IMR-90 (cell line): ENCODE data around the gene NEGR1. TPM values are rescaled to one million over a fixed set of nuclear protein-coding genes. Genes with fewer than 3 reads are reported as not detected.

Source experiments
- ATAC-seq: fragments of 200-7000 bp; cut with Tn5 transposase; 2 replicates; pipeline ENCODE4 v1.9.1; 2020; ENCODE audit warnings: low read depth, mild to moderate bottlenecking, moderate library complexity
- BruUV-seq: library from RNA; stranded (reverse); fragments of 400-500 nt; replicated peaks from 2 replicates; lab custom pipeline; 2021; lab: Mats Ljungman, UMichigan
- CTCF ChIA-PET: fragments of 300-600 bp; formaldehyde crosslinking; extraction: SDS; loops from one replicate; lab custom pipeline; 2021; ENCODE audit warnings: antibody characterized with exemption; lab: Yijun Ruan, JAX
- POLR2A ChIA-PET: fragments of 300-600 bp; sonication (Branson Sonifier 250); formaldehyde crosslinking; loops from one replicate; lab custom pipeline; 2022; ENCODE audit warnings: antibody characterized with exemption; ENCODE audit not compliant: unreplicated experiment; lab: Charles Lee
- DNase-seq: peaks from one replicate; pipeline ENCODE4 v3.0.0; 2013
- H2AFZ ChIP-seq: replicated peaks from 2 replicates; pipeline ENCODE3; 2013; ENCODE audit warnings: low read length, mild to moderate bottlenecking; ENCODE audit not compliant: poor library complexity
- H2AK5ac ChIP-seq: 2 replicates; pipeline ENCODE4 v1.6.1; 2013; ENCODE audit warnings: low read depth, low read length, inconsistent platforms
- H2AK9ac ChIP-seq: replicated peaks from 2 replicates; pipeline ENCODE3; 2013; ENCODE audit warnings: mild to moderate bottlenecking, low read depth, low read length, moderate library complexity; ENCODE audit not compliant: poor library complexity
- H2BK120ac ChIP-seq: 2 replicates; pipeline ENCODE4 v1.6.1; 2013; ENCODE audit warnings: low read depth, low read length, inconsistent platforms
- H2BK15ac ChIP-seq: 3 replicates; pipeline ENCODE4 v1.6.1; 2013; ENCODE audit warnings: low read depth, low read length, inconsistent platforms
- H2BK20ac ChIP-seq: 2 replicates; pipeline ENCODE4 v1.6.1; 2013; ENCODE audit warnings: low read depth, mild to moderate bottlenecking, inconsistent platforms, low read length, moderate library complexity
- H2BK5ac ChIP-seq: 2 replicates; pipeline ENCODE4 v1.6.1; 2013; ENCODE audit warnings: mild to moderate bottlenecking, low read depth, low read length, inconsistent platforms; ENCODE audit not compliant: poor library complexity, severe bottlenecking
- H3K14ac ChIP-seq: replicated peaks from 2 replicates; pipeline ENCODE4 v1.6.1; 2013; ENCODE audit warnings: low read depth, low read length, inconsistent platforms
- H3K18ac ChIP-seq: 2 replicates; pipeline ENCODE4 v1.6.1; 2013; ENCODE audit warnings: low read depth, low read length, control low read depth
- H3K23ac ChIP-seq: 2 replicates; pipeline ENCODE4 v1.6.1; 2013; ENCODE audit warnings: low read depth, low read length, inconsistent platforms
- H3K27ac ChIP-seq: 2 replicates; pipeline ENCODE4 v1.5.1; 2013; ENCODE audit warnings: mild to moderate bottlenecking, control low read depth, low read length; ENCODE audit not compliant: insufficient read depth
- H3K27me3 ChIP-seq: 2 replicates; pipeline ENCODE4 v1.6.1; 2013; ENCODE audit warnings: low read length; ENCODE audit not compliant: control insufficient read depth, insufficient read depth
- H3K36me3 ChIP-seq: 2 replicates; pipeline ENCODE4 v1.6.1; 2013; ENCODE audit warnings: low read length, mixed read lengths; ENCODE audit not compliant: control insufficient read depth, insufficient read depth
- H3K4ac ChIP-seq: 2 replicates; pipeline ENCODE4 v1.6.1; 2013; ENCODE audit warnings: low read depth, low read length, inconsistent platforms
- H3K4me1 ChIP-seq: 2 replicates; pipeline ENCODE4 v1.6.1; 2013; ENCODE audit warnings: low read length, mixed read lengths; ENCODE audit not compliant: control insufficient read depth, insufficient read depth
- H3K4me2 ChIP-seq: 2 replicates; pipeline ENCODE4 v1.6.1; 2013; ENCODE audit warnings: low read depth, mild to moderate bottlenecking, control low read depth, low read length, moderate library complexity
- H3K4me3 ChIP-seq: 2 replicates; pipeline ENCODE4 v1.5.1; 2013; ENCODE audit warnings: low read depth, mild to moderate bottlenecking, control low read depth, low read length, moderate library complexity; ENCODE audit not compliant: insufficient read depth
- H3K56ac ChIP-seq: 2 replicates; pipeline ENCODE4 v1.6.1; 2013; ENCODE audit warnings: low read length, inconsistent platforms; ENCODE audit not compliant: insufficient read depth; ENCODE audit errors: extremely low read depth
- H3K79me1 ChIP-seq, 2 experiments: 2 replicates each; pipeline ENCODE4 v1.6.1; 2013; ENCODE audit warnings: low read length in 2 of 2, inconsistent platforms in 1 of 2, low read depth in 1 of 2
- H3K9ac ChIP-seq: 2 replicates; pipeline ENCODE4 v1.6.1; 2013; ENCODE audit warnings: low read depth, low read length, control low read depth
- H3K9me1 ChIP-seq: 2 replicates; pipeline ENCODE4 v1.6.1; 2013; ENCODE audit warnings: low read length, inconsistent platforms; ENCODE audit not compliant: insufficient read depth
- H3K9me3 ChIP-seq: 2 replicates; pipeline ENCODE4 v1.6.1; 2013; ENCODE audit warnings: low read length; ENCODE audit not compliant: control insufficient read depth, insufficient read depth
- H4K20me1 ChIP-seq: 2 replicates; pipeline ENCODE4 v1.6.1; 2013; ENCODE audit warnings: low read length, inconsistent platforms; ENCODE audit not compliant: insufficient read depth
- H4K5ac ChIP-seq: 2 replicates; pipeline ENCODE4 v1.6.1; 2013; ENCODE audit warnings: mild to moderate bottlenecking, low read depth, low read length, control low read depth
- H4K8ac ChIP-seq, 2 experiments: 2 replicates each; pipeline ENCODE4 v1.6.1; 2013; ENCODE audit warnings: low read depth in 2 of 2, low read length in 2 of 2, control low read depth in 1 of 2, inconsistent platforms in 1 of 2
- H4K91ac ChIP-seq: 2 replicates; pipeline ENCODE4 v1.6.1; 2013; ENCODE audit warnings: low read depth, low read length, inconsistent platforms; ENCODE audit not compliant: insufficient read depth
- BHLHE40 ChIP-seq: fragments of 150-350 bp; IDR thresholded peaks from 2 replicates; pipeline ENCODE4 v1.6.1; 2016; ENCODE audit warnings: mild to moderate bottlenecking, low read depth, low read length
- CHD1 ChIP-seq: IDR thresholded peaks from 2 replicates; pipeline ENCODE4 v1.6.1; 2012; ENCODE audit warnings: low read depth, low read length, improper control_type of control experiment
- CTCF ChIP-seq: conservative IDR thresholded peaks from 2 replicates; pipeline ENCODE4 v1.5.1; 2012; ENCODE audit warnings: mild to moderate bottlenecking, low read depth, low read length, improper control_type of control experiment
- FOS ChIP-seq: fragments of 150-350 bp; IDR thresholded peaks from 2 replicates; pipeline ENCODE4 v1.6.1; 2016; ENCODE audit warnings: low read depth, low read length
- MAZ ChIP-seq: IDR thresholded peaks from 2 replicates; pipeline ENCODE4 v1.6.1; 2012; ENCODE audit warnings: low read depth, mild to moderate bottlenecking, low read length, improper control_type of control experiment, moderate library complexity, borderline replicate concordance
- MXI1 ChIP-seq: IDR thresholded peaks from 2 replicates; pipeline ENCODE4 v1.6.1; 2012; ENCODE audit warnings: low read depth, mild to moderate bottlenecking, low read length, moderate library complexity, borderline replicate concordance
- NFE2L2 ChIP-seq: fragments of 150-350 bp; IDR thresholded peaks from 2 replicates; pipeline ENCODE4 v1.6.1; 2016; ENCODE audit warnings: low read depth, mild to moderate bottlenecking, low read length
- POLR2A ChIP-seq: IDR thresholded peaks from 2 replicates; pipeline ENCODE4 v1.6.1; 2012; ENCODE audit warnings: mild to moderate bottlenecking, low read depth, low read length
- RCOR1 ChIP-seq: IDR thresholded peaks from 2 replicates; pipeline ENCODE4 v1.6.1; 2012; ENCODE audit warnings: mild to moderate bottlenecking, low read length, improper control_type of control experiment; ENCODE audit not compliant: insufficient replicate concordance
- SMC3 ChIP-seq: fragments of 150-350 bp; IDR thresholded peaks from 2 replicates; pipeline ENCODE4 v1.6.1; 2016; ENCODE audit warnings: low read depth, mild to moderate bottlenecking, antibody characterized with exemption, low read length, moderate library complexity
- USF2 ChIP-seq: fragments of 150-350 bp; IDR thresholded peaks from 2 replicates; pipeline ENCODE4 v1.6.1; 2017; ENCODE audit warnings: mild to moderate bottlenecking, antibody characterized with exemption, low read length, low read depth
- WGBS, 2 experiments: methylation state at CpG; one replicate each; pipeline versions ENCODE4 v1.1.5 to v1.1.7; 2013; ENCODE audit warnings: missing lambda C conversion rate in 2 of 2; ENCODE audit not compliant: insufficient read length in 1 of 2; ENCODE audit errors: extremely low coverage in 2 of 2; 5-methylcytosine and 5-hydroxymethylcytosine counted together
- dilution Hi-C: fragments of 300-500 bp; cut with HindIII; formaldehyde crosslinking; loops from one replicate; pipeline ENCODE4 v1.14.3; 2018; ENCODE audit warnings: low sequenced_read_pairs; ENCODE audit not compliant: unreplicated experiment
- in situ Hi-C: fragments of 300-500 bp; cut with MboI; formaldehyde crosslinking; loops from 3 replicates; pipeline ENCODE4 v1.14.3; 2019; ENCODE audit warnings: low sequenced_read_pairs, inconsistent platforms, mixed read lengths
- intact Hi-C: fragments of 100-400 bp; cut with micrococcal nuclease; formaldehyde crosslinking; loops from 2 replicates; pipeline ENCODE4 v1.10.0; 2022
- polyA plus RNA-seq, 3 experiments: library from polyadenylated mRNA; depleted of rRNA; stranded (reverse); fragments of >200 nt; gene quantifications; 2 replicates each; pipeline ENCODE4 v1.2.3, GENCODE V29; 2012; ENCODE audit warnings: low replicate concordance in 1 of 3
- total RNA-seq: library from RNA; depleted of rRNA; stranded (reverse); fragments of >200 nt; gene quantifications from 2 replicates; pipeline ENCODE4 v1.2.3, GENCODE V29; 2012
- TF ChIP-seq, protein P1 (sequence below): fragments of 150-350 bp; IDR thresholded peaks from 2 replicates; pipeline ENCODE4 v1.6.1; 2016; ENCODE audit warnings: low read depth, mild to moderate bottlenecking, low read length, moderate library complexity, borderline replicate concordance

NEGR1 gene
- total and polyA plus RNA-seq, 2 of the 4 experiments (the other 2 are of a cell fraction): 5.1 to 9.1 TPM

DNA sequence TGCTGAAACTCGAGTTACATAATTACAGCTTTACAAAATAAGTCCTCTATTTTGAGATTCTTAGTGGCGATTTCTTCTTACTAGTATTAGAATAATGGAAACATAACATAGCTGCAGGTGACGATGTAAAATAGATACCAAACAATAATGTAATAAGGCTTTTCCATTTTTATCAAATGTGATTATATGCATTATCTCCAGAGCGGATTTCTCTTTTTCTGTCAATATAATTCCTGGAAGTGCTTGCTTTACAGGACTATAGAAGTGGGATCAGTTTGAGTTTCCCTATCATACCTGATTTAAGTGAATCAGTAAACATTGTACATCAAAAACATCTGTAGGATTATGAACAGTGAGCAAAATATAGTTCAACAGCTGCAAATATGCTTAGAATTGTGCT, 442.5 kb downstream of the NEGR1 start:
- Histone ChIP-seq H3K56ac (no peak overlapping the region), H3K9ac (no peak overlapping the region), H2BK15ac (no peak overlapping the region), H3K4me3 (no peak overlapping the region), H3K79me1 (no peaks in the 10 kb centered on the region), H2BK20ac (no peak overlapping the region), H3K9me3 (no peaks in the 10 kb centered on the region), H3K27me3 (no peaks in the 10 kb centered on the region), H4K5ac (no peak overlapping the region), H3K36me3 (no peaks in the 10 kb centered on the region), H2AK5ac (no peak overlapping the region), H3K18ac (no peak overlapping the region), H4K91ac (no peak overlapping the region), H3K4me1 (no peaks in the 10 kb centered on the region), H3K4me2 (no peak overlapping the region), H4K20me1 (no peaks in the 10 kb centered on the region), H3K14ac (no peak overlapping the region), H3K23ac (no peak overlapping the region), H3K9me1 (no peaks in the 10 kb centered on the region), H2BK120ac (no peak overlapping the region), H2AFZ (no peak overlapping the region), H3K4ac (no peak overlapping the region), H2BK5ac (no peak overlapping the region), H4K8ac (no peak overlapping the region), H3K27ac (no peak overlapping the region), H2AK9ac (no peak overlapping the region)
- dilution Hi-C loops (no loop called here), intact Hi-C loops (no loop called here), in situ Hi-C loops (no loop called here)
- DNase-seq (no peak), ATAC-seq (no peak)
- ChIA-PET CTCF (no interaction called here), POLR2A (no interaction called here)
- WGBS, 2 experiments: no CpG with 5 or more reads among the region's 4 CpGs
- TF ChIP-seq, protein P1, sequence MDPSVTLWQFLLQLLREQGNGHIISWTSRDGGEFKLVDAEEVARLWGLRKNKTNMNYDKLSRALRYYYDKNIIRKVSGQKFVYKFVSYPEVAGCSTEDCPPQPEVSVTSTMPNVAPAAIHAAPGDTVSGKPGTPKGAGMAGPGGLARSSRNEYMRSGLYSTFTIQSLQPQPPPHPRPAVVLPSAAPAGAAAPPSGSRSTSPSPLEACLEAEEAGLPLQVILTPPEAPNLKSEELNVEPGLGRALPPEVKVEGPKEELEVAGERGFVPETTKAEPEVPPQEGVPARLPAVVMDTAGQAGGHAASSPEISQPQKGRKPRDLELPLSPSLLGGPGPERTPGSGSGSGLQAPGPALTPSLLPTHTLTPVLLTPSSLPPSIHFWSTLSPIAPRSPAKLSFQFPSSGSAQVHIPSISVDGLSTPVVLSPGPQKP: no peak
- TF ChIP-seq SMC3 (no peak), CTCF (no peak), MXI1 (no peak), POLR2A (no peak), FOS (no peak), MAZ (no peak), CHD1 (no peak), BHLHE40 (no peak), RCOR1 (no peak), NFE2L2 (no peak), USF2 (no peak)
- no TSS peak for BruUV-seq
